Neural cell (in vitro differentiated cells): Measurements from ENCODE around the gene PPP2R5E.

Source experiments
- CTCF ChIP-seq: fragments of 450-650 bp; IDR thresholded peaks from 2 replicates; pipeline ENCODE4 v1.5.1; 2014; ENCODE audit warnings: antibody characterized with exemption, mild to moderate bottlenecking, moderate library complexity; ENCODE audit not compliant: poor library complexity, severe bottlenecking
- EP300 ChIP-seq: fragments of 450-650 bp; conservative IDR thresholded peaks from 2 replicates; pipeline ENCODE4 v1.6.1; 2014; ENCODE audit warnings: antibody characterized with exemption, mild to moderate bottlenecking, moderate library complexity; ENCODE audit not compliant: poor library complexity, severe bottlenecking
- EZH2 ChIP-seq: fragments of 200-600, 300-800 bp; shearing (Covaris generic), sonication (generic); IDR thresholded peaks from 2 replicates; pipeline ENCODE4 v1.6.1; 2014; ENCODE audit warnings: antibody characterized with exemption, low read length, borderline replicate concordance, mild to moderate bottlenecking; ENCODE audit not compliant: insufficient read depth, poor library complexity, severe bottlenecking
- MXI1 ChIP-seq: fragments of 450-650 bp; conservative IDR thresholded peaks from 2 replicates; pipeline ENCODE4 v1.6.1; 2014; ENCODE audit warnings: antibody characterized with exemption, mild to moderate bottlenecking; ENCODE audit not compliant: poor library complexity, severe bottlenecking
- RAD21 ChIP-seq: fragments of 450-650 bp; conservative IDR thresholded peaks from 2 replicates; pipeline ENCODE4 v1.6.1; 2014; ENCODE audit warnings: antibody characterized with exemption, mild to moderate bottlenecking, moderate library complexity
- REST ChIP-seq: IDR thresholded peaks from 2 replicates; pipeline ENCODE4 v1.6.1; 2012; ENCODE audit warnings: borderline replicate concordance
- SMC3 ChIP-seq: fragments of 450-650 bp; conservative IDR thresholded peaks from 2 replicates; pipeline ENCODE4 v1.6.1; 2014; ENCODE audit warnings: antibody characterized with exemption, mild to moderate bottlenecking, moderate library complexity; ENCODE audit not compliant: poor library complexity
- TAF1 ChIP-seq: IDR thresholded peaks from 2 replicates; pipeline ENCODE4 v1.6.1; 2012; ENCODE audit warnings: low read depth

GRCh38 chr14:63573581-63573980, 30.4 kb upstream of the PPP2R5E start:
- TF ChIP-seq CTCF: no peak
- TF ChIP-seq EP300: no peak
- TF ChIP-seq EZH2: no peak
- no peak for TF ChIP-seq RAD21
- no peak for TF ChIP-seq REST
- no peak for TF ChIP-seq SMC3
- TF ChIP-seq TAF1: no peak
- no peak for TF ChIP-seq MXI1
